Neural crest cell (in vitro differentiated cells): ENCODE measurements around the gene BTG2. TPM values are rescaled to one million over a fixed set of nuclear protein-coding genes. Genes with fewer than 3 reads are reported as not detected.
"Not testable (repeated sequence)": the region's sequence is repeated elsewhere in the genome, so short reads cannot be mapped to it uniquely, and the experiment has no call there.

ENCODE experiments used
- DNase-seq: peaks from one replicate; pipeline ENCODE4 v3.0.0; 2021; ENCODE audit warnings: low read depth, mixed read lengths, low spot score
- H3K27ac Mint-ChIP-seq: one replicate; pipeline ENCODE4 v1.8.0; 2021; ENCODE audit warnings: mild to moderate bottlenecking, mixed read lengths; ENCODE audit not compliant: unreplicated experiment
- H3K27me3 Mint-ChIP-seq: 2 replicates; pipeline ENCODE4 v1.8.0; 2021; ENCODE audit warnings: low read depth, mild to moderate bottlenecking, mixed read lengths
- H3K36me3 Mint-ChIP-seq: 2 replicates; pipeline ENCODE4 v1.8.0; 2021; ENCODE audit warnings: low read depth, mild to moderate bottlenecking, mixed read lengths
- H3K4me1 Mint-ChIP-seq: 2 replicates; pipeline ENCODE4 v1.8.0; 2021; ENCODE audit warnings: mixed read lengths
- H3K4me3 Mint-ChIP-seq: one replicate; pipeline ENCODE4 v1.8.0; 2021; ENCODE audit warnings: mild to moderate bottlenecking, mixed read lengths
- H3K9me3 Mint-ChIP-seq: 2 replicates; pipeline ENCODE4 v1.8.0; 2021; ENCODE audit warnings: mixed read lengths
- CTCF ChIP-seq: fragments of 200-600 bp; sonication (generic); conservative IDR thresholded peaks from 2 replicates; pipeline ENCODE4 v1.5.0; 2021; ENCODE audit warnings: antibody characterized with exemption, mild to moderate bottlenecking
- total RNA-seq: library from RNA; stranded (reverse); gene quantifications from 2 replicates; pipeline ENCODE4 v1.2.1, GENCODE V29; 2021

Gene BTG2
- total RNA-seq, 1 donor from 2014 or later = 18.1 TPM

GRCh38 chr1:203295796-203296195, 9.5 kb upstream of the BTG2 start:
- H3K27me3 Mint-ChIP-seq = no peaks in the 10 kb centered on the region
- no peak for DNase-seq
- no peak overlapping the region for H3K27ac Mint-ChIP-seq
- H3K36me3 Mint-ChIP-seq = no peaks in the 10 kb centered on the region
- H3K4me3 Mint-ChIP-seq = no peak overlapping the region
- peaks cover 22% of the 10 kb centered on the region for H3K4me1 Mint-ChIP-seq
- TF ChIP-seq CTCF = no peak
- no peaks in the 10 kb centered on the region for H3K9me3 Mint-ChIP-seq

- Mint-ChIP-seq H3K27me3 (no peaks in the 10 kb centered on the region), H3K36me3 (no peaks in the 10 kb centered on the region), H3K9me3 (no peaks in the 10 kb centered on the region), H3K4me1 (peaks cover 14% of the 10 kb centered on the region), H3K4me3 (no peak overlapping the region), H3K27ac (no peak overlapping the region)
- DNase-seq = no peak
- TF ChIP-seq CTCF = no peak
These were observed 8.8 kb upstream of the BTG2 start for GRCh38 chr1:203296460-203297073.

- Mint-ChIP-seq H3K9me3 (no peaks in the 10 kb centered on the region), H3K27ac (no peak overlapping the region), H3K4me1 (peaks cover 8% of the 10 kb centered on the region), H3K36me3 (no peaks in the 10 kb centered on the region), H3K27me3 (peaks cover 3% of the 10 kb centered on the region), H3K4me3 (no peak overlapping the region)
- no peak for DNase-seq
- TF ChIP-seq CTCF = no peak
These were observed 6.2 kb upstream of the BTG2 start for GRCh38 chr1:203299169-203299568.

GRCh38 chr1:203299719-203300429, 5.4 kb upstream of the BTG2 start:
- peaks cover 15% of the 10 kb centered on the region for H3K4me1 Mint-ChIP-seq
- not testable (repeated sequence) for DNase-seq

GRCh38 chr1:203300441-203301330, 4.6 kb upstream of the BTG2 start:
- no peak for DNase-seq
- Mint-ChIP-seq H3K9me3 (no peaks in the 10 kb centered on the region), H3K4me3 (no peak overlapping the region), H3K27ac (no peak overlapping the region), H3K4me1 (peaks cover 17% of the 10 kb centered on the region), H3K36me3 (no peaks in the 10 kb centered on the region), H3K27me3 (peaks cover 7% of the 10 kb centered on the region)
- TF ChIP-seq CTCF = no peak

More at GRCh38 chr1:203299719-203300429, 5.4 kb upstream of the BTG2 start:
- H3K36me3 Mint-ChIP-seq, H3K27ac Mint-ChIP-seq, H3K9me3 Mint-ChIP-seq, H3K4me3 Mint-ChIP-seq, H3K27me3 Mint-ChIP-seq: not testable (repeated sequence)
